Naive thymus-derived CD8-positive, alpha-beta T cell (primary cell): ENCODE measurements around the gene COPS3. TPM values are rescaled to one million over a fixed set of nuclear protein-coding genes. Genes with fewer than 3 reads are reported as not detected.
A peak's percentile ranks its signal among the peaks of the same experiment; 100 is the strongest.

Experiments
- ATAC-seq, 2 donors: fragments of 150-1000 bp; cut with Tn5 transposase in 1 of 2; sonication (Bioruptor Pico), chemical (Tn5 transposase) in 1 of 2; 1 replicate in 1 of 2; 2 replicates in 1 of 2; pipeline ENCODE4 v1.10.0; 2021; ENCODE audit warnings: mild to moderate bottlenecking in 2 of 2, moderate library complexity in 2 of 2
- POLR2A ChIA-PET: fragments of 350-600 bp; sonication (Branson Sonifier 250); formaldehyde crosslinking; loops from one replicate; lab custom pipeline; 2021; ENCODE audit warnings: antibody characterized with exemption; lab: Charles Lee
- DNase-seq, 10 donors: peaks; one replicate each; pipeline versions ENCODE4 v3.0.0 to v3.0.0-alpha.2; 2020 to 2022
- H3K27ac Mint-ChIP-seq, 10 donors: one replicate each; pipeline ENCODE4 v1.8.0; 2020 to 2022; ENCODE audit warnings: mild to moderate bottlenecking in 10 of 10, mixed read lengths in 10 of 10, moderate library complexity in 4 of 10, inconsistent platforms in 1 of 10
- H3K27me3 Mint-ChIP-seq, 5 donors: one replicate each; pipeline ENCODE4 v1.8.0; 2021 to 2022; ENCODE audit warnings: mixed read lengths in 5 of 5
- H3K36me3 Mint-ChIP-seq, 3 donors: one replicate each; pipeline ENCODE4 v1.8.0; 2020 to 2022; ENCODE audit warnings: mixed read lengths in 3 of 3, mild to moderate bottlenecking in 2 of 3, inconsistent platforms in 1 of 3
- H3K4me1 Mint-ChIP-seq, 4 donors: one replicate each; pipeline ENCODE4 v1.8.0; 2021 to 2022; ENCODE audit warnings: mixed read lengths in 4 of 4
- H3K4me3 Mint-ChIP-seq, 10 donors: one replicate each; pipeline ENCODE4 v1.8.0; 2020 to 2022; ENCODE audit warnings: mild to moderate bottlenecking in 10 of 10, mixed read lengths in 10 of 10, moderate library complexity in 6 of 10, inconsistent platforms in 1 of 10
- H3K9me3 Mint-ChIP-seq, 9 donors: one replicate each; pipeline ENCODE4 v1.8.0; 2020 to 2022; ENCODE audit warnings: mixed read lengths in 9 of 9, mild to moderate bottlenecking in 3 of 9, inconsistent platforms in 1 of 9, moderate library complexity in 1 of 9
- polyA plus RNA-seq, 3 donors: library from polyadenylated mRNA; unstranded; fragments of 300-500 nt; fragmentation: Illumina TruSeq; gene quantifications; one replicate each; pipeline ENCODE4 v1.2.3, GENCODE V29; 2021
- total RNA-seq, 8 experiments: library from RNA in 2 of 8; stranded (reverse) in 2 of 8; gene quantifications; one replicate each; pipeline ENCODE4 v1.2.3 and lab custom pipeline; 2021 to 2026

COPS3 gene
- total and polyA plus RNA-seq, 5 experiments from 2014 or later = 46.5 to 98.0 (median 76.6) TPM

GRCh38 chr17:17221329-17221728 is 59.7 kb downstream of the COPS3 start:
- H3K36me3 Mint-ChIP-seq = peaks cover 4 to 93% (median 21%) of the 10 kb centered on the region in 3 donors
- H3K27ac Mint-ChIP-seq = no peak overlapping the region
- H3K4me1 Mint-ChIP-seq = peaks cover 0 to 7% (median 0%) of the 10 kb centered on the region in 4 donors
- POLR2A ChIA-PET = no interaction called here
- no peak for ATAC-seq
- no peaks in the 10 kb centered on the region for H3K9me3 Mint-ChIP-seq
- no peak for DNase-seq
- H3K27me3 Mint-ChIP-seq = no peaks in the 10 kb centered on the region
- no peak overlapping the region for H3K4me3 Mint-ChIP-seq

GRCh38 chr17:17220529-17220928 is 60.5 kb downstream of the COPS3 start:
- Mint-ChIP-seq H3K27ac (peak overlapping the region in 1 of 10 donors; percentile 38), H3K4me3 (no peak overlapping the region), H3K9me3 (no peaks in the 10 kb centered on the region), H3K36me3 (peaks cover 4 to 89% (median 22%) of the 10 kb centered on the region in 3 donors), H3K4me1 (peaks cover 0 to 7% (median 0%) of the 10 kb centered on the region in 4 donors), H3K27me3 (no peaks in the 10 kb centered on the region)
- ATAC-seq (no peak), DNase-seq (no peak)
- POLR2A ChIA-PET = no interaction called here

DNA sequence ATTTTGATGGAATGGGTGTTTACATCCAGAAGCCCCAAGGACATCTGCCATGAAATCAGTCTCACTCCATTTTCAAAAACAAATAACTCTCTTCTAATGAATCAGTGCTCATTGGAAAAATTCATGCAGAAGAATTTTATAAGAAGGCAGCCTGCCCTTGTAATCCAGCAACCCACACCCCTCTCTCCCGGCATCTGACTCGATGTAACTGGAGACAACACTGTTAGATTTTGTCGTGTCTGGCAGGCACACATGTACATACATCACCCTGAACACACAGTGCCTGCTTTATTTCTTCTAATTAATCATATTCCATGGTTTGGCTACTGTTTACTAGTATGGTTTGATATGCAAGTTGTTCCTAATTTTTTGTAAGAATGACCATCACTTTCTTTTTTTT is 63.1 kb downstream of the COPS3 start:
- no peaks in the 10 kb centered on the region for H3K27me3 Mint-ChIP-seq
- H3K4me3 Mint-ChIP-seq = no peak overlapping the region
- peak overlapping the region in 6 of 10 donors; percentile 6 to 77 (median 42) for H3K27ac Mint-ChIP-seq
- peaks cover 0 to 88% (median 17%) of the 10 kb centered on the region in 3 donors for H3K36me3 Mint-ChIP-seq
- H3K9me3 Mint-ChIP-seq = no peaks in the 10 kb centered on the region
- no peak for ATAC-seq
- no peak for DNase-seq
- H3K4me1 Mint-ChIP-seq = peaks cover 0 to 5% (median 0%) of the 10 kb centered on the region in 4 donors
- POLR2A ChIA-PET = interaction anchor here (0.6 kb wide), 1 partner anchor 15 kb away, joined by 4 read pairs; no protein-coding TSS in a partner anchor

GRCh38 chr17:17216776-17217175 is 64.3 kb downstream of the COPS3 start:
- POLR2A ChIA-PET = no interaction called here
- H3K36me3 Mint-ChIP-seq = peaks cover 0 to 83% (median 15%) of the 10 kb centered on the region in 3 donors
- peak overlapping the region in 3 of 10 donors; percentile 2 to 83 (median 14) for H3K27ac Mint-ChIP-seq

GRCh38 chr17:17216236-17216635 is 64.8 kb downstream of the COPS3 start:
- Mint-ChIP-seq H3K27ac (peak overlapping the region in 1 of 10 donors; percentile 40), H3K9me3 (no peaks in the 10 kb centered on the region), H3K4me1 (peaks cover 0 to 5% (median 0%) of the 10 kb centered on the region in 4 donors), H3K36me3 (peaks cover 0 to 77% (median 15%) of the 10 kb centered on the region in 3 donors), H3K4me3 (no peak overlapping the region), H3K27me3 (no peaks in the 10 kb centered on the region)
- POLR2A ChIA-PET = interaction anchor here (0.5 kb wide), 1 partner anchor 226 kb away, joined by 4 read pairs; no protein-coding TSS in a partner anchor
- ATAC-seq = no peak
- DNase-seq = no peak

More at GRCh38 chr17:17216776-17217175, 64.3 kb downstream of the COPS3 start:
- DNase-seq (no peak), ATAC-seq (no peak)
- Mint-ChIP-seq H3K9me3 (no peaks in the 10 kb centered on the region), H3K4me1 (peaks cover 0 to 5% (median 0%) of the 10 kb centered on the region in 4 donors), H3K4me3 (no peak overlapping the region), H3K27me3 (no peaks in the 10 kb centered on the region)

- no peaks in the 10 kb centered on the region for H3K27me3 Mint-ChIP-seq
- POLR2A ChIA-PET = no interaction called here
- H3K27ac Mint-ChIP-seq = no peak overlapping the region
- H3K36me3 Mint-ChIP-seq = peaks cover 0 to 71% (median 11%) of the 10 kb centered on the region in 3 donors
- H3K9me3 Mint-ChIP-seq = no peaks in the 10 kb centered on the region
- peaks cover 0 to 5% (median 0%) of the 10 kb centered on the region in 4 donors for H3K4me1 Mint-ChIP-seq
- H3K4me3 Mint-ChIP-seq = no peak overlapping the region
- no peak for ATAC-seq
- DNase-seq = no peak
Measured at GRCh38 chr17:17215575-17215974, 65.5 kb downstream of the COPS3 start.

DNA sequence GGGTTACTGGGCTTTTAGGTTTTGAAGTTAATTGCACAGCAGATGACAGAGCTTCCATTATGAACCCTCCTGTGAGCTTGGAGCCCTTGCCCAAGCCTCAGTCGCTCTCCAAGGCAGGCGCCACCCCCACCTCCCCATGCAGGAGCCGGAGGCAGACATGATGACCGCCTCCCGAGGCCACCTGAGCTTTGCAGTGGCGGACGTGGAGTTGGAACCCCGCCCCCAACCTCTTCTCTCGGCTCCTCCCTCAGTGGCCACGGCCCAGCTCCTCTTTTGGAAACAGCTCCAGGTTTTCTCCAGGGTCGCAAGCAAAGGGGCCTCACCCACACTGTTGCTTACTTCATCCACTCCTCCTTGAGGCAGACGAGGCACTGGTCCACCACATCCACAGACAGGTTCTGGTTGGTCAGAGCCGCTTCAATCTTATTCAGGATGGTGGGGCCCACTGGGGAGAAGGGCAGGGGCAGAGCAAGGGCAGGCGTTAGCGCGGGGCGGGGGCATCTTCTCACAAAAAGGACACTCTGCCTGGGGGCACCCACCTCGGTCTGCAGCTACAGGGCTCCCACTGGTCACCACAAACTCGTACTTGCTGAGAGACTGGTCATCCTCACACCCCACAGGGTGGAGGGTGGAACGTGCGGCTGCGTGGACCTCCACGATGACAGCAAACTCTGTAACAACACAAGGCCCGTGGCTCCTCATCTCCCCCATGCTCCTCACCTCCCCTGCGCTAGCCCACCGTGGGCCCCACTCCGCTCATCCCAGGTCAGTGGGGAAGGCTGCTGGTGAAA is 66.2 kb downstream of the COPS3 start:
- no peak for DNase-seq
- no peak for ATAC-seq
- POLR2A ChIA-PET = interaction anchor here (0.9 kb wide), 1 partner anchor 9 kb away, joined by 4 read pairs; the partner anchor contains the start of gene PLD6
- peaks cover 0 to 63% (median 7%) of the 10 kb centered on the region in 3 donors for H3K36me3 Mint-ChIP-seq
- H3K27me3 Mint-ChIP-seq = no peaks in the 10 kb centered on the region
- no peaks in the 10 kb centered on the region for H3K9me3 Mint-ChIP-seq
- no peak overlapping the region for H3K4me3 Mint-ChIP-seq
- H3K4me1 Mint-ChIP-seq = peaks cover 0 to 4% (median 0%) of the 10 kb centered on the region in 4 donors
- H3K27ac Mint-ChIP-seq = peak overlapping the region in 1 of 10 donors; percentile 50

GRCh38 chr17:17213775-17214174 is 67.3 kb downstream of the COPS3 start:
- no peak for DNase-seq
- POLR2A ChIA-PET = no interaction called here
- no peaks in the 10 kb centered on the region for H3K9me3 Mint-ChIP-seq
- H3K36me3 Mint-ChIP-seq = peaks cover 0 to 54% (median 7%) of the 10 kb centered on the region in 3 donors
- peak overlapping the region in 2 of 10 donors; percentile 11 to 75 for H3K27ac Mint-ChIP-seq
- H3K4me1 Mint-ChIP-seq = peaks cover 0 to 4% (median 0%) of the 10 kb centered on the region in 4 donors
- H3K27me3 Mint-ChIP-seq = no peaks in the 10 kb centered on the region
- ATAC-seq = no peak
- no peak overlapping the region for H3K4me3 Mint-ChIP-seq

- Mint-ChIP-seq H3K4me3 (no peak overlapping the region), H3K27ac (peak overlapping the region in 8 of 10 donors; percentile 20 to 78 (median 60)), H3K36me3 (peaks cover 0 to 13% (median under 1%) of the 10 kb centered on the region in 3 donors), H3K27me3 (no peaks in the 10 kb centered on the region), H3K4me1 (peaks cover 14 to 36% (median 28%) of the 10 kb centered on the region in 4 donors), H3K9me3 (peaks cover 0 to 4% (median 0%) of the 10 kb centered on the region in 9 donors)
- ATAC-seq (no peak), DNase-seq (no peak)
- POLR2A ChIA-PET = interaction anchor here (0.7 to 4.7 kb wide), 3 partner anchors 27 to 30 kb away, joined by 3 to 79 read pairs (median 13); partner anchors contain the start of gene FLCN
Measured at GRCh38 chr17:17207998-17208397, 73.0 kb downstream of the COPS3 start.

DNA sequence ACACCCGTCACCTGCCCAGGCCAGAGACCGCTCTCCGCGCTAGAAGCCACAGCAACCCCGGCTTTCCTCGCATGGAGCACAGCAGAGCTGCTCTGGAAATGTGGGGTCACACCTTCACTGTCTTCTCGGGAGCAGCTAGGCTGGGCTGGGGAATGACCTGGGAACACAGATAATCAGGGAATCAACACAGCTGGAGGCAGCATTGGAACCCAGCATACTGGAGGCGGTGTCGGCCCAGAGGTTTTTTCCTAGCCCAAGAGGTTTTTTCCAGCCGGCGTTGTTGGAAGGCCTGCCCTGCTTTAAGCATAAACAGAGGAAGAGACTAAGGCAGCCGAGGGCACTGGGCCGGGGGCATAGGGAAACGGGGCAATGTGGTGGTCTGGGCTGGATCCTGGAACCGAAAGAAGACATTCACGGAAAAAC is 74.1 kb downstream of the COPS3 start:
- no peak for DNase-seq
- Mint-ChIP-seq H3K4me1 (peaks cover 14 to 41% (median 30%) of the 10 kb centered on the region in 4 donors), H3K36me3 (peaks cover 0 to 17% (median 4%) of the 10 kb centered on the region in 3 donors), H3K9me3 (peaks cover 0 to 4% (median 0%) of the 10 kb centered on the region in 9 donors), H3K27me3 (no peaks in the 10 kb centered on the region), H3K27ac (peak overlapping the region; percentile 19 to 95 (median 82)), H3K4me3 (peak overlapping the region; percentile 33 to 75 (median 70))
- ATAC-seq = no peak
- POLR2A ChIA-PET = interaction anchor here (1.0 to 4.7 kb wide), 5 partner anchors 19 to 65 kb away, joined by 3 to 79 read pairs (median 5); partner anchors contain the start of gene FLCN

- H3K27ac Mint-ChIP-seq = peak within 1 kb of the TSS; percentile 77 to 98 (median 94)
Measured at GRCh38 chr17:17206124-17206912, 74.7 kb downstream of the COPS3 start, which contains the start of gene PLD6. Gene PLD6 (minus strand): TSS chr17:17206333. CDS start chr17:17206286, 47 bp downstream.

More at GRCh38 chr17:17206124-17206912, 74.7 kb downstream of the COPS3 start, which contains the start of gene PLD6:
- H3K27me3 Mint-ChIP-seq = no peaks in the 10 kb centered on the region
- POLR2A ChIA-PET = interaction anchor here (0.9 to 4.7 kb wide), 9 partner anchors 8 to 65 kb away, joined by 3 to 79 read pairs (median 5); partner anchors contain the start of gene FLCN
- peaks cover 0 to 22% (median 6%) of the 10 kb centered on the region in 3 donors for H3K36me3 Mint-ChIP-seq
- ATAC-seq (peak; percentile 72 to 75), DNase-seq (peak; percentile 87 to 97 (median 94))
- peak within 1 kb of the TSS; percentile 75 to 93 (median 90) for H3K4me3 Mint-ChIP-seq
- H3K4me1 Mint-ChIP-seq = peaks cover 14 to 41% (median 30%) of the 10 kb centered on the region in 4 donors
- H3K9me3 Mint-ChIP-seq = peaks cover 0 to 4% (median 0%) of the 10 kb centered on the region in 9 donors
